ENCODE results near the gene VGLL3.

GRCh38 chr3:87006844-87007439, 16.0 kb upstream of the VGLL3 start:
- TF ChIP-seq CTCF (IDR thresholded peaks at IDR 0.05; ENCODE audit: low read depth, low read length, poor library complexity, severe bottlenecking) = no peak
- TF ChIP-seq EZH2phosphoT487 (IDR thresholded peaks at IDR 0.05; ENCODE audit: borderline replicate concordance, low read length) = no peak
